Sigmoid colon (tissue), 4 donors: ENCODE data around the gene OXCT2.

Experiments used
- CTCF ChIP-seq, 4 experiments: fragments of 450-650 bp in 3 of 4; fragments of 200-600 bp in 1 of 4; IDR thresholded peaks; one replicate each; pipeline ENCODE4 v1.5.1; 2016 to 2019; ENCODE audit warnings: antibody characterized with exemption in 4 of 4, mild to moderate bottlenecking in 3 of 4, moderate library complexity in 2 of 4
- EP300 ChIP-seq, 4 donors: sonication (generic); formaldehyde crosslinking; IDR thresholded peaks; one replicate each; pipeline ENCODE4 v1.6.1; 2017; ENCODE audit warnings: antibody characterized with exemption in 4 of 4
- POLR2A ChIP-seq, 2 donors: fragments of 450-650 bp; IDR thresholded peaks; one replicate each; pipeline ENCODE4 v1.6.1; 2016; ENCODE audit warnings: antibody characterized with exemption in 2 of 2, mild to moderate bottlenecking in 2 of 2, moderate library complexity in 2 of 2
- POLR2AphosphoS5 ChIP-seq, 4 donors: sonication (generic); formaldehyde crosslinking; IDR thresholded peaks; one replicate each; pipeline ENCODE4 v1.6.1; 2017; ENCODE audit warnings: antibody characterized with exemption in 4 of 4

GRCh38 chr1:39781349-39781715 lies 10.2 kb upstream of the OXCT2 start:
- TF ChIP-seq POLR2AphosphoS5 (IDR thresholded peaks at IDR 0.05) (no peak), EP300 (IDR thresholded peaks at IDR 0.05) (no peak), POLR2A (IDR thresholded peaks at IDR 0.05) (no peak), CTCF (IDR thresholded peaks at IDR 0.05) (no peak)
